ENCODE measurements around the gene TMEM119.
A peak's percentile ranks its signal among the peaks of the same experiment; 100 is the strongest.

The TMEM119 gene

DNA sequence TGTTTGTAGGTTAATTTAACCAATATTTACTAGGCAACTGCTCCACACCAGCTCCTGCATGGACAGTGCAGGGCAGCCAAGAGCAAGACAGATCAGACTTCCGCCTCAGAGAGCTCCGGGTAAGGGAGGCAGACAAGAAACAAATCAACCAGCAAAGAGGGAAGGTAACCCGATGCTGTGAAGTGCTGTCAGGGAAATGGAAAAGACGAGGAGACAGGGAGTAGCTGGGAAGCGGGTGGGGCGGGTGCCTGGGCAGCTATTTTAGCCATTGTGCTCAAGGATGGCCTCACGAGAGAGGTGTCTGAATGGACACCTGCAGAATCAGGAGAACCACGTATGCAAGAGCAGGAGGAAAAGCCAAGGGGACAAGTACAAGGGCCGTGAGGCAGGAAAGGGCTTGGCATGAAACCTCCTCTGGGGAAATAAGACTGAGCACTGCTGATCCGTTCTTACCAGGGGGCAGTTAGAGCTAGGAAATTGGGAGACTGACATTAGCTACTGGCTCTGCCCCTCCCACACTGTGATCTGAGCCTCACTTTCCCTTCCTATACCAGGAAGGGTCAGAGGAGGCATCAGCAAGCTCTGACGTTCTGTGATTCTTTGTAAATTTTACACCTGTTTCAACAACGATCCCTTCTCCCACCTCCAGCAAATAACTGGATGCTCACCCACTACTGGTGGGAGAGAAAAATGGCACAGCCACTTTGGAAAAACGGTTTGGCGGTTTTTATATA, 6.5 kb upstream of the TMEM119 start:
- Histone ChIP-seq H3K27me3 (ENCODE audit: control insufficient read depth, insufficient read depth, low read length) (no peaks in the 10 kb centered on the region), H3K27ac (no peak overlapping the region), H3K79me2 (no peaks in the 10 kb centered on the region), H3K4me2 (ENCODE audit: low read length) (no peak overlapping the region), H3K9ac (no peak overlapping the region), H3K9me3 (ENCODE audit: control insufficient read depth, low read length) (no peaks in the 10 kb centered on the region), H3K4me3 (ENCODE audit: low read depth, low read length) (no peak overlapping the region), H3K4me1 (peaks cover 3% of the 10 kb centered on the region), H2AFZ (peak overlapping the region; percentile 28), H3K36me3 (ENCODE audit: control insufficient read depth, insufficient read depth, low read length) (no peaks in the 10 kb centered on the region)
- TF ChIP-seq, protein P1, sequence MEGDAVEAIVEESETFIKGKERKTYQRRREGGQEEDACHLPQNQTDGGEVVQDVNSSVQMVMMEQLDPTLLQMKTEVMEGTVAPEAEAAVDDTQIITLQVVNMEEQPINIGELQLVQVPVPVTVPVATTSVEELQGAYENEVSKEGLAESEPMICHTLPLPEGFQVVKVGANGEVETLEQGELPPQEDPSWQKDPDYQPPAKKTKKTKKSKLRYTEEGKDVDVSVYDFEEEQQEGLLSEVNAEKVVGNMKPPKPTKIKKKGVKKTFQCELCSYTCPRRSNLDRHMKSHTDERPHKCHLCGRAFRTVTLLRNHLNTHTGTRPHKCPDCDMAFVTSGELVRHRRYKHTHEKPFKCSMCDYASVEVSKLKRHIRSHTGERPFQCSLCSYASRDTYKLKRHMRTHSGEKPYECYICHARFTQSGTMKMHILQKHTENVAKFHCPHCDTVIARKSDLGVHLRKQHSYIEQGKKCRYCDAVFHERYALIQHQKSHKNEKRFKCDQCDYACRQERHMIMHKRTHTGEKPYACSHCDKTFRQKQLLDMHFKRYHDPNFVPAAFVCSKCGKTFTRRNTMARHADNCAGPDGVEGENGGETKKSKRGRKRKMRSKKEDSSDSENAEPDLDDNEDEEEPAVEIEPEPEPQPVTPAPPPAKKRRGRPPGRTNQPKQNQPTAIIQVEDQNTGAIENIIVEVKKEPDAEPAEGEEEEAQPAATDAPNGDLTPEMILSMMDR (IDR thresholded peaks at IDR 0.05) = no peak

DNA sequence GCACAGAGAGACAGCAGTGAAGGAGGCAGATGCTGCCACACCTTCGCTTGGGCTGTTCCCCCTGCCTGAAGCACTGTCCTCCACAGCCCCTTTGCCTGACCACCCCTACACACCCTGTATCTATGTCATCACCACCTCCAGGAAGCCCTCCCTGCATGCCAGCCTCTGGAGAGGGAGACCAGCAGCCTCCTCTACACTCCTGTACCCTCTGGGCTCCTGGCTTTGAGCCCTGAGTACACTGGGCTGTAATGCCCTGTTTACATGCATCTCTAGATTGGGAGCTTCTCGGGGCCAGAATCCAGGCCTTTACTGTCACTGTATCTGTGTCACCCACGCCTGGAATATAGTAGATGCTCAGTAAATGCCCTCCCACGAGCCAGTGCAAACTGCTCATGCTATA, 5.9 kb upstream of the TMEM119 start:
- Histone ChIP-seq H3K4me3 (ENCODE audit: low read depth, low read length) (no peak overlapping the region), H3K36me3 (ENCODE audit: control insufficient read depth, insufficient read depth, low read length) (no peaks in the 10 kb centered on the region), H3K27me3 (ENCODE audit: control insufficient read depth, insufficient read depth, low read length) (no peaks in the 10 kb centered on the region), H2AFZ (peak overlapping the region; percentile 28), H3K79me2 (no peaks in the 10 kb centered on the region), H3K9ac (no peak overlapping the region), H3K27ac (no peak overlapping the region), H3K4me2 (ENCODE audit: low read length) (no peak overlapping the region), H3K4me1 (peaks cover 3% of the 10 kb centered on the region), H3K9me3 (ENCODE audit: control insufficient read depth, low read length) (no peaks in the 10 kb centered on the region)
- TF ChIP-seq, protein P1 (IDR thresholded peaks at IDR 0.05) = no peak

DNA sequence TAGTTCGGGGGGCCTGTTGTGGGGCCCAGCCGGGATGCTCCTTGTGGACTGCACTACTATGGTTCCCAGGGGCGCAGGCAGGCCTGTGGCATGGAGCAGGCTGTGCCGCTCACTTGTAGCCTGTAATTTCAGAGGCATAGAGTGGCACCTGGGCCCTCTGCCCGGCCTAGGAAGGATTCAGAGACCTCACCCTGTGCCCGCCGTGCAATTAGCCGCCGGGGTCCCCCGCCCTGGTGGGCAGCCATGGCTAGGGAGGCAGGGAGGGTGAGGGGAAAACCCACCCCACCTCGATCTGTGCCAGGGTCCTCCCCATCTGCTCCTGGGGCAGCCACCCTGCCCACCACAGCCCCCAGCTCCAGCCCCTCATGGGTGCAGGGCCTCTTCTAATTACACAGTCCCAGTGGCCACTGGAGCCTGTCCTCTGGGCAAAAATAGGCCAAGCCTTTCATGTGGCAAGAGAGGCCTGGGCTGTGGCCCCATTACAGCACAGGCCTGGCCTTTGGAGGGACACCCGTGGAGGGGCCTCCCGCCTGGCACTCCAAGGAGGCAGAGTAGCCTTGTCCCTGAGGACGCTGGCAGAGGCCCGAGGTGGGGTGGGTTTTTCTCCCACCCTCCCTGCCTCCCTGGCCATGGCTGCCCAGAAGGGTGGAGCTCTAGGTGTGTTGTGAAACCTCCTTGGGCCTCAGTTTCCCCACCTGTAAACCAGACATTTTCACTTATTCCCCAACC, 5.3 kb upstream of the TMEM119 start:
- H3K9me3 ChIP-seq (ENCODE audit: control insufficient read depth, low read length) = no peaks in the 10 kb centered on the region
- H3K27ac ChIP-seq = no peak overlapping the region
- H3K4me2 ChIP-seq (ENCODE audit: low read length) = no peak overlapping the region
- no peak overlapping the region for H3K9ac ChIP-seq
- no peak overlapping the region for H2AFZ ChIP-seq
- H3K79me2 ChIP-seq = no peaks in the 10 kb centered on the region
- H3K4me1 ChIP-seq = peaks cover 3% of the 10 kb centered on the region
- TF ChIP-seq, protein P1 (IDR thresholded peaks at IDR 0.05) = no peak
- no peaks in the 10 kb centered on the region for H3K27me3 ChIP-seq (ENCODE audit: control insufficient read depth, insufficient read depth, low read length)
- H3K36me3 ChIP-seq (ENCODE audit: control insufficient read depth, insufficient read depth, low read length) = no peaks in the 10 kb centered on the region
- no peak overlapping the region for H3K4me3 ChIP-seq (ENCODE audit: low read depth, low read length)

DNA sequence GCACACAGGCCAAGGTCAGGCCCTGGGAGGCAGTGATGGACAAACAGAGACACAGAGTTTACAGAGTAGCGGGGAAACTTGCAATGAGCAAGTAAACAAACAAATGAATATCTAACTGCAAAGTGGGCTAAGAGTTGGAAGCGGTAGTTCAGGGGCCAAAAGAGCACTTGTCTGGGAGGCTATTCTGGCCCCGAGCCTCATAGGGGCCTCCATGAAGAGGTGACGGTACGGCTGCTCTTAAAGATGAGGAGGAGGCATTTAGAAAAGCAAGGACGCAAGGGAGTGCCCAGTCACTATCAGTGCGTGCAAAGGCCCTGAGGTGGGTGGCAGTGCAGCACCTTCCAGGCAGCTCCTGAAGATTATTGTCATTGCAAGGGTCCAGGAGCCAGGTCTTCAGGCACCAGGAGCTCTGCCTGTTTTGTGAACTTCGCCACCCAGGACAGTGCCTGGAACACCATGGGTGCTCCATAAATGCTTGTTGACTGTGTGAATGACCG, 4.4 kb upstream of the TMEM119 start:
- H3K4me2 ChIP-seq (ENCODE audit: low read length) = no peak overlapping the region
- H3K36me3 ChIP-seq (ENCODE audit: control insufficient read depth, insufficient read depth, low read length) = no peaks in the 10 kb centered on the region
- H3K4me3 ChIP-seq (ENCODE audit: low read depth, low read length) = no peak overlapping the region
- H2AFZ ChIP-seq = no peak overlapping the region
- no peak overlapping the region for H3K9ac ChIP-seq
- TF ChIP-seq, protein P1 (IDR thresholded peaks at IDR 0.05) = no peak
- no peaks in the 10 kb centered on the region for H3K9me3 ChIP-seq (ENCODE audit: control insufficient read depth, low read length)
- no peak overlapping the region for H3K27ac ChIP-seq
- no peaks in the 10 kb centered on the region for H3K79me2 ChIP-seq
- H3K4me1 ChIP-seq = peaks cover 3% of the 10 kb centered on the region
- no peaks in the 10 kb centered on the region for H3K27me3 ChIP-seq (ENCODE audit: control insufficient read depth, insufficient read depth, low read length)
